A549 (cell line): ENCODE results near the gene USP20. TPM values are rescaled to one million over a fixed set of nuclear protein-coding genes. Genes with fewer than 3 reads are reported as not detected.

Experiments
- ATAC-seq, 2 experiments: fragments of 200-7000 bp in 1 of 2; fragments of >200 bp in 1 of 2; cut with Nextera tagmentation in 1 of 2; cut with Tn5 transposase in 1 of 2; 3 replicates each; pipeline versions ENCODE4 v1.8.0 to v1.9.1; 2018 to 2020; ENCODE audit warnings: mild to moderate bottlenecking in 1 of 2, moderate library complexity in 1 of 2
- CTCF ChIA-PET: fragments of 300-600 bp; sonication (Branson Sonifier 250); formaldehyde crosslinking; extraction: SDS; loops from one replicate; lab custom pipeline; 2021; ENCODE audit warnings: antibody characterized with exemption, inconsistent platforms; lab: Yijun Ruan, JAX
- POLR2A ChIA-PET: fragments of 350-600 bp; formaldehyde crosslinking; extraction: SDS; loops from one replicate; lab custom pipeline; 2021; ENCODE audit warnings: antibody characterized with exemption, inconsistent platforms; lab: Yijun Ruan, JAX
- DNase-seq, 2 experiments: peaks; one replicate each; pipeline versions ENCODE4 v3.0.0 to v3.0.0-alpha.2; 2011 to 2016; ENCODE audit warnings: low read depth in 1 of 2, low spot score in 1 of 2
- FAIRE-seq: peaks from 2 replicates; lab custom pipeline; 2011; peaks lifted over from hg19 to GRCh38; lab: Jason Lieb, UNC
- H3K27ac ChIP-seq, 2 experiments: fragments of >200 bp; sonication (Bioruptor Twin); formaldehyde crosslinking; 3 replicates each; pipeline ENCODE4 v1.5.1; 2016 to 2017
- H3K4me1 ChIP-seq: fragments of >200 bp; sonication (Bioruptor Twin); formaldehyde crosslinking; 3 replicates; pipeline ENCODE4 v1.6.1; 2016
- H3K4me2 ChIP-seq: fragments of >200 bp; sonication (Bioruptor Twin); formaldehyde crosslinking; 3 replicates; pipeline ENCODE4 v1.6.1; 2016
- H3K4me3 ChIP-seq: fragments of >200 bp; sonication (Bioruptor Twin); formaldehyde crosslinking; 3 replicates; pipeline ENCODE4 v1.5.1; 2016
- H3K9me3 ChIP-seq: fragments of >200 bp; sonication (Bioruptor Twin); formaldehyde crosslinking; 3 replicates; pipeline ENCODE4 v1.6.1; 2016
- ATOH8 ChIP-seq: fragments of 250-450 bp; sonication (Bioruptor Pico); IDR thresholded peaks from 2 replicates; pipeline ENCODE4 v1.5.0; 2020; ENCODE audit warnings: low read depth, mild to moderate bottlenecking, moderate library complexity
- BCL3 ChIP-seq: fragments of >200 bp; sonication (Bioruptor Twin); formaldehyde crosslinking; IDR thresholded peaks from 3 replicates; pipeline ENCODE4 v1.6.1; 2016
- CBX2 ChIP-seq: fragments of 200-600 bp; sonication (generic); IDR thresholded peaks from 2 replicates; pipeline ENCODE4 v1.6.1; 2016; ENCODE audit warnings: low read depth, mild to moderate bottlenecking, borderline replicate concordance
- CBX8 ChIP-seq: fragments of 200-600 bp; sonication (generic); IDR thresholded peaks from 2 replicates; pipeline ENCODE4 v1.6.1; 2016
- CEBPB ChIP-seq, 2 experiments: fragments of >200 bp in 1 of 2; sonication (Bioruptor Twin) in 1 of 2; formaldehyde crosslinking in 1 of 2; IDR thresholded peaks; 2 replicates each; pipeline ENCODE4 v1.6.1; 2012 to 2016
- CHD2 ChIP-seq: fragments of 150-350 bp; IDR thresholded peaks from 2 replicates; pipeline ENCODE4 v1.6.1; 2014; ENCODE audit warnings: low read length; ENCODE audit not compliant: partially characterized antibody
- CHD4 ChIP-seq: fragments of 200-600 bp; sonication (generic); IDR thresholded peaks from 2 replicates; pipeline ENCODE4 v1.6.1; 2016; ENCODE audit warnings: antibody characterized with exemption, mild to moderate bottlenecking, borderline replicate concordance
- CTCF ChIP-seq: fragments of >200 bp; sonication (Bioruptor Twin); formaldehyde crosslinking; IDR thresholded peaks from 3 replicates; pipeline ENCODE4 v1.5.1; 2016
- ESRRA ChIP-seq: fragments of 150-350 bp; IDR thresholded peaks from 2 replicates; pipeline ENCODE4 v1.6.1; 2014; ENCODE audit warnings: mild to moderate bottlenecking, low read length, borderline replicate concordance
- HDAC2 ChIP-seq: fragments of 200-600 bp; sonication (generic); IDR thresholded peaks from 2 replicates; pipeline ENCODE4 v1.6.1; 2016
- HES2 ChIP-seq: fragments of >200 bp; sonication (Bioruptor Twin); formaldehyde crosslinking; IDR thresholded peaks from 2 replicates; pipeline ENCODE4 v1.6.1; 2016
- HOXB13 ChIP-seq: fragments of 250-450 bp; sonication (Bioruptor Pico); IDR thresholded peaks from 2 replicates; pipeline ENCODE4 v1.5.0; 2020; ENCODE audit warnings: low read depth, mild to moderate bottlenecking, moderate library complexity
- KDM1A ChIP-seq: fragments of 200-600 bp; sonication (generic); IDR thresholded peaks from 2 replicates; pipeline ENCODE4 v1.6.1; 2016; ENCODE audit warnings: low read depth, mild to moderate bottlenecking
- MAFK ChIP-seq: fragments of 450-650 bp; IDR thresholded peaks from 2 replicates; pipeline ENCODE4 v1.6.1; 2014; ENCODE audit not compliant: partially characterized antibody
- MAZ ChIP-seq: fragments of 150-350 bp; IDR thresholded peaks from 2 replicates; pipeline ENCODE4 v1.6.1; 2014; ENCODE audit warnings: antibody characterized with exemption, low read depth, low read length, borderline replicate concordance
- NR3C1 ChIP-seq: fragments of >200 bp; sonication (Bioruptor Twin); formaldehyde crosslinking; IDR thresholded peaks from 3 replicates; pipeline ENCODE4 v1.6.1; 2017
- PHF8 ChIP-seq: fragments of 200-600 bp; sonication (generic); IDR thresholded peaks from 2 replicates; pipeline ENCODE4 v1.6.1; 2016; ENCODE audit warnings: low read depth, mild to moderate bottlenecking, antibody characterized with exemption, moderate library complexity, borderline replicate concordance
- RAD21 ChIP-seq, 2 experiments: fragments of >200 bp in 1 of 2; sonication (Bioruptor Twin) in 1 of 2; formaldehyde crosslinking in 1 of 2; IDR thresholded peaks in 1 of 2; conservative IDR thresholded peaks in 1 of 2; 2 replicates in 1 of 2; 3 replicates in 1 of 2; pipeline ENCODE4 v1.6.1; 2012 to 2018; ENCODE audit warnings: inconsistent platforms in 1 of 2
- RARB ChIP-seq: fragments of 250-450 bp; sonication (Bioruptor Pico); IDR thresholded peaks from 2 replicates; pipeline ENCODE4 v1.8.0; 2021; ENCODE audit warnings: mild to moderate bottlenecking, moderate library complexity
- RCOR1 ChIP-seq: fragments of 150-350 bp; IDR thresholded peaks from 2 replicates; pipeline ENCODE4 v1.6.1; 2014; ENCODE audit warnings: antibody characterized with exemption, low read length, low read depth
- SREBF2 ChIP-seq: fragments of 450-650 bp; IDR thresholded peaks from 2 replicates; pipeline ENCODE4 v1.6.1; 2014; ENCODE audit warnings: mild to moderate bottlenecking, moderate library complexity
- TFCP2L1 ChIP-seq: fragments of 250-450 bp; sonication (Bioruptor Pico); IDR thresholded peaks from 2 replicates; pipeline ENCODE4 v1.5.0; 2021; ENCODE audit warnings: mild to moderate bottlenecking
- ZNF302 ChIP-seq: fragments of 250-450 bp; sonication (Bioruptor Pico); IDR thresholded peaks from 2 replicates; pipeline ENCODE4 v1.9.0; 2021; ENCODE audit warnings: inconsistent platforms, mild to moderate bottlenecking, moderate library complexity
- ZSCAN20 ChIP-seq: fragments of 250-450 bp; sonication (Bioruptor Pico); IDR thresholded peaks from 2 replicates; pipeline ENCODE4 v1.8.0; 2022; ENCODE audit warnings: mild to moderate bottlenecking, moderate library complexity
- WGBS: methylation state at CpG from one replicate; pipeline ENCODE4 v1.1.6; 2017; ENCODE audit errors: missing lambda C conversion rate; 5-methylcytosine and 5-hydroxymethylcytosine counted together
- polyA plus RNA-seq, 4 experiments: library from polyadenylated mRNA; depleted of rRNA in 3 of 4; stranded (reverse); fragments of >200 nt; fragmentation: RNase III in 1 of 4; extraction: RNeasy Plus Mini Kit Qiagen cat#74134 plus additional on column Dnase treatment in 1 of 4; gene quantifications; 2 replicates in 3 of 4; 3 replicates in 1 of 4; pipeline ENCODE4 v1.2.3, GENCODE V29; 2011 to 2017

The USP20 gene
- polyA plus RNA-seq, 2 of the 4 experiments (the other 2 are of a cell fraction): 3.9 to 5.0 TPM

DNA sequence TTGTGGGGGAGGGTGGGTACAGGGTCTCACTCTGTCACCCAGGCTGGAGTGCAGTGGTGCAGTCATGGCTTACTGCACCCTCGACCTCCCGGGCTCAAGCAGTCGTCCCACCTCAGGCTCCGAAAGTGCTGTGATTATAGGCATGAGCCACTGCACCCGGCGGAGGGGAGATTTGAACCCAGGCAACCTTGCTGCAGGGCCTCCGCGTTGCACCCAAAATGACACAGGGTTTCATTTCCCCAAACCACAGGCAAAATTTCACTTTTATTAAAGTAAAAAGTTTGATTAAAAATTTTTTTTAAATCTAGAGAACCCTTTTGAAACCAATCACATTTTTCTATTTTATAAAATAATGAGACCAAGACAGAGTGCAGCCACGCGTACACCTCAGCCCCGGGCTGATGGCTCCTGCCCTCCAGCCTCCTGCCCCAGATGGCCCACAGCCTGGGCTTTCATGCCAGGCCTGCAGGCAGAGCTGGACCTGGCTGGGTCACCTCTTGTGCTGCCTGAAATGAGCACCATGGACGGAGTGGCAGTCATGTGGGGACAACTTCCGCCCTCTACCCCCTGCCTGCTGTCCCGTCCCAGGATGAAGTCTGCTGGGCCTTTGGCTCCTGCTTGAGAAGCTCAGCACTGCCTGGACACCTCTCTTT is 30.5 kb downstream of the USP20 start (continued):
- TF ChIP-seq ZNF302 (CRISPR knock-in tag) (no peak), TFCP2L1 (no peak), BCL3 (no peak), RARB (CRISPR knock-in tag) (no peak), CBX2 (no peak)

- CTCF ChIA-PET: interaction anchor here (0.6 to 1.7 kb wide), 3 partner anchors 10 to 696 kb away, joined by 3 to 5 read pairs (median 3); no protein-coding TSS in a partner anchor
- WGBS: 81% methylated on average over 15 of the region's 17 CpGs
- no peak for FAIRE-seq
These were observed 31.3 kb downstream of the USP20 start for GRCh38 chr9:129866394-129867135.

DNA sequence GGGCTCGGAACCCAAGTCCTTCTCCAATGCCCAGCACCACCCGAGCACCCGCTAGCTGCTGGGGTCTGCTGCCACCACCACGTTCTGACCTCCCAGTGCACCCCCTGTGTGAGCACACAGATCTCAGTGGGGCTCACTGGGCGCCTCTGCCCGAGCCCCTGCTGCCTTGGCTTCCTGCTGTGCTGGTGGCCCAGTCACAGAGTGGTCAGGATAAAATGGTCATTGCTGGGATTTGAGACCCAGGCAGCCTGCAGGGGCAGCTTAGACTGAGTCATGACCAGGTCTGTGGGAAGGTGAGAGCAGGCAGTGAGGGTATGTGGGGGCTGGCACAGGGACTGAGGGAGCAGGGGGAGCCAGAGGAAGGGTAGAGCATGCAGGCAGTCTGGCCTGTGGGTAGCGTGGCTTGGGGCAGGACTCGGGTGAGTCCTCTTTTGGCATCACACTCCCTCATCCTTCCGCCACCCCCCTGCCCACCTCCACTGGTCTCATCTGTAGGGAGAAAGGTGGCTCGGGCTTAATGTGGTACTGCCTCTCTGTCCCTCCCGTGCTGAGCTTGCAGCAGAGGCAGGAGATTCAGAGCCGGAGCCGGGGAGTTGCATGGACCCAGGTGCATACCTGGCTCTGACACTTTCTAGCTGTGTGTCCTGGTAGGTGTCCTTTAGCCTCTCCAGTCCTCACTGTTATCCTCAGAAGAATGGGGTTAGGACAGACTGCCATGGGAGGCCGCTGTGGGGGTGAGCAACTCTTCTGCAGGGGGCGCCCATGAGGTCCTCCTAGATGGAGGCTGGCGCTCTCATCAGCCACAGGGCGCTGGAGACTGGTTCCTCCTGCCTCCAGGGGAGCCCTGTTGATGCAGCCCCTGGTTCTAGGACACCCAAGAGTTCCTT is 32.1 kb downstream of the USP20 start:
- no peak for FAIRE-seq
- ATAC-seq: peak; percentile 42 to 81
- 78% methylated on average over 16 of the region's 17 CpGs for WGBS

More at GRCh38 chr9:129866394-129867135, 31.3 kb downstream of the USP20 start:
- Histone ChIP-seq H3K27ac (no peak overlapping the region), H3K9me3 (no peaks in the 10 kb centered on the region), H3K4me1 (no peaks in the 10 kb centered on the region), H3K4me2 (no peak overlapping the region), H3K4me3 (no peak overlapping the region)
- no peak for ATAC-seq
- DNase-seq: no peak
- TF ChIP-seq SREBF2: no peak
- TF ChIP-seq CHD2: no peak
- TF ChIP-seq CBX8: no peak
- no peak for TF ChIP-seq ESRRA
- TF ChIP-seq ATOH8 (CRISPR knock-in tag): no peak
- no peak for TF ChIP-seq HDAC2
- TF ChIP-seq MAZ: no peak
- TF ChIP-seq HOXB13 (CRISPR knock-in tag): no peak
- TF ChIP-seq MAFK: no peak
- TF ChIP-seq PHF8: no peak
- no peak for TF ChIP-seq ZSCAN20 (CRISPR knock-in tag)
- TF ChIP-seq BCL3: no peak
- TF ChIP-seq CEBPB (IDR thresholded peaks at IDR 0.05): no peak
- TF ChIP-seq RCOR1: no peak
- TF ChIP-seq HES2: no peak
- TF ChIP-seq RARB (CRISPR knock-in tag): no peak
- TF ChIP-seq, all 56 proteins: peak for 0
- POLR2A ChIA-PET: no interaction called here

More for the DNA sequence above, 32.1 kb downstream of the USP20 start:
- ChIA-PET POLR2A (no interaction called here), CTCF (interaction anchor here (0.6 to 1.8 kb wide), 6 partner anchors 9 to 695 kb away, joined by 3 to 5 read pairs (median 3); no protein-coding TSS in a partner anchor)
- H3K9me3 ChIP-seq: no peaks in the 10 kb centered on the region
- no peak for DNase-seq
- TF ChIP-seq KDM1A (no peak), RAD21 (conservative IDR thresholded peaks at IDR 0.05 in 1 of 2, IDR thresholded peaks at IDR 0.05 in 1 of 2) (peak in 1 of 2 experiments; percentile 19; a peak in 1 of 5 replicates), NR3C1 (no peak), CTCF (no peak), CHD4 (no peak)
- H3K4me2 ChIP-seq: no peak overlapping the region
- H3K4me1 ChIP-seq: no peaks in the 10 kb centered on the region
- no peak overlapping the region for H3K27ac ChIP-seq
- no peak overlapping the region for H3K4me3 ChIP-seq
